Fibroblast of skin of back (primary cell): ENCODE data around the gene DACT1.
A peak's percentile ranks its signal among the peaks of the same experiment; 100 is the strongest.

Source experiments
- DNase-seq: peaks from one replicate; pipeline ENCODE4 v3.0.0-alpha.2; 2013

Gene DACT1

GRCh38 chr14:58635091-58635830 is 2.5 kb upstream of the DACT1 start:
- DNase-seq: no peak

GRCh38 chr14:58636129-58636528 is 1.6 kb upstream of the DACT1 start:
- DNase-seq: no peak

GRCh38 chr14:58637040-58637390 is 747 bp upstream of the DACT1 start:
- peak; percentile 92 for DNase-seq

- DNase-seq: peak; percentile 50
These were observed 752 bp downstream of the DACT1 start for GRCh38 chr14:58638231-58639197.

- no peak for DNase-seq
These were observed 1.4 kb downstream of the DACT1 start for GRCh38 chr14:58639198-58639565.

- DNase-seq: peak; percentile 93
These were observed 2.2 kb downstream of the DACT1 start for GRCh38 chr14:58639842-58640484.

- DNase-seq: no peak
These were observed 3.2 kb downstream of the DACT1 start for GRCh38 chr14:58640959-58641358.

GRCh38 chr14:58641509-58641908 is 3.7 kb downstream of the DACT1 start:
- no peak for DNase-seq

- no peak for DNase-seq
These were observed 5.6 kb downstream of the DACT1 start for GRCh38 chr14:58643366-58643765.

- DNase-seq: no peak
These were observed 7.9 kb downstream of the DACT1 start for GRCh38 chr14:58645641-58646040.

GRCh38 chr14:58646479-58646878 is 8.7 kb downstream of the DACT1 start:
- DNase-seq: no peak

- DNase-seq: no peak
These were observed 10.0 kb downstream of the DACT1 start for GRCh38 chr14:58647777-58648176.

- no peak for DNase-seq
These were observed 13.1 kb downstream of the DACT1 start for GRCh38 chr14:58650857-58651256.

- DNase-seq: no peak
These were observed 19.1 kb downstream of the DACT1 start for GRCh38 chr14:58656671-58657411.

- DNase-seq: no peak
These were observed 21.3 kb downstream of the DACT1 start for GRCh38 chr14:58659061-58659460.

- no peak for DNase-seq
These were observed 22.1 kb downstream of the DACT1 start for GRCh38 chr14:58659846-58660245.

GRCh38 chr14:58660407-58660806 is 22.6 kb downstream of the DACT1 start:
- DNase-seq: no peak

GRCh38 chr14:58662018-58662417 is 24.3 kb downstream of the DACT1 start:
- no peak for DNase-seq

- DNase-seq: no peak
These were observed 25.0 kb downstream of the DACT1 start for GRCh38 chr14:58662759-58663158.

- peak; percentile 85 for DNase-seq
These were observed 25.8 kb downstream of the DACT1 start for GRCh38 chr14:58663494-58664111.

GRCh38 chr14:58665773-58666500 is 28.2 kb downstream of the DACT1 start:
- no peak for DNase-seq
